GM19099 (cell line): ENCODE results near the gene UBE2E2.

Experiments used
- POLR2A ChIP-seq: IDR thresholded peaks from 3 replicates; pipeline ENCODE4 v1.6.1; 2011; ENCODE audit warnings: low read depth; ENCODE audit not compliant: insufficient read length; ENCODE audit errors: extremely low read depth

Gene UBE2E2

GRCh38 chr3:23209747-23210487 is 6.8 kb downstream of the UBE2E2 start:
- TF ChIP-seq POLR2A, result no peak

- TF ChIP-seq POLR2A, result no peak
Observed at GRCh38 chr3:23213813-23214212, 10.7 kb downstream of the UBE2E2 start.

GRCh38 chr3:23217872-23218554 is 14.9 kb downstream of the UBE2E2 start:
- no peak for TF ChIP-seq POLR2A

DNA sequence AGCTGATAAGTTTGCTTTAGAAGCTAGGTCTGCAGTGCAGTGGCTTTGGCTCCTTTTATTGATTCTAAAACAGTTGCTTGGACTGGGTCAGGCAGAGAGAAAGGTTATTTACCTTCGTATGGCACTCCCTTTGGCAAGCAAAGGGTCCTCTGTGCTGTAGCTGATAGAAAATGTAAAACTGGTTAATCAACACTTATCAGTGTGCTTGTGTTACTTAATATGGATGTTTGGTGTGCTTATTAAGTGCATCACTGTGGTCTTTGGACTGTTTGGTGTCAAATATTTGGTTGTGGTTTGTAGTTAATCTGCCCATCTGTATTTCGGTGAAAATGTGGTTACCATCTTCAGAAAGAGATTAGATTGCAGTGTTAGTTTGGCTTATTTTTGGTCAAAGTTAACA is 16.0 kb downstream of the UBE2E2 start:
- no peak for TF ChIP-seq POLR2A

- TF ChIP-seq POLR2A, result no peak
Observed at GRCh38 chr3:23219552-23219951, 16.4 kb downstream of the UBE2E2 start.

DNA sequence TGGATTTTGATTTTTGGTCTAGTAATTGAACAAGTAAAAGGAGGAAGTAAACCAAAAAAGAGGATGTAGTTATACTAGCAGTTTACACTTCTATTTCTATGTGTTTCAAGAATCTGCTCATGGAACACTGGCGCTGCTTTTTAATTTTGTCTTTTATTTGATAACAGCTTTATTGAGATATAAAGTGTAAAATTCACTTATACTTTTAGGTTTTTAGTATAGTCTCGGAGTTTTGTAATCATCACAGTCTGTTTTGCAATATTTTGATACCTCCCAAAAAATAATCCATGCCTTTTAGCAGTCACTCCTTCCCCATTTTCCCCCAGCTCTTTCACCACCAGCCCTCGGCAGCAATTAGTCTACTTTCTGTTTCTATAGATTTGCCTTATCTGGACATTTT is 18.0 kb downstream of the UBE2E2 start:
- no peak for TF ChIP-seq POLR2A

DNA sequence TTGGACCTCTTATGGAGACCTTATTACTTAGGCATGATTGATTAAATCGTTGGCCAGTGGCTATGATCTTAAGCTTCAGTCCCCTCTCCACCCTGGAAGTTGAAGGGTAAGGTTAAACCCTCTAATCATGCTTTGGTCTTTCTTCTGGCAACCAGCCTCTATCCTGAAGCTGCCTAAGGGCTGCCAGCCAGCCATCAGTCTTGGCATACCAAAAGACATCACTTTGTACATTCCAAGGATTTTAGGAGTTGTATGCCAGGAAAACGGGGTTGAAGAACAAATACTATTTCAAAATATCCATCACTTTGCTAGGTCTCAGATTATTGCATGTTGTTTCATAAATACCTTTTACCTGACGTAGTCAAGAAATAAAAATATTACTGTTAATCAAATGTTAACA is 28.9 kb downstream of the UBE2E2 start:
- TF ChIP-seq POLR2A, result no peak

DNA sequence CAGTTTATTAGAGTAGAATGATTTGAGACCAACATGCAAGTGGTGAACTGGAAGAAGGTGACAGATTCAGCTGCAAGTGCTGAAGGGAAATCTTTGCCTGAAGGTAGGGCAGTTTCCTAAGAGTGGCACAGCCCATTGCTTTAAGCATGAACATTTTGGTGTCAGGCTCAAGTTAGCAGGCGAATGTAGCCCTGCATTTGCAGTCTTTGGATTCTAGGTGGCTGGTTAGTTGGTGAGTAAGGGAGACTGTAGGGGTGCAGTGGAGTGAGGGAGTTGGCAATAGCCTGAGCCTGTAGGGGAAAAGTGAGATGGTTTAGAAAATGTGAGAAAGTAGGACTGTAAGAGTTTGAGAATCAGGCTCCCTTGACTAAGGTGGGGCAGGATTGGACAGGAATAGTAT is 29.7 kb downstream of the UBE2E2 start:
- TF ChIP-seq POLR2A, result no peak

GRCh38 chr3:23235264-23235663 is 32.1 kb downstream of the UBE2E2 start:
- TF ChIP-seq POLR2A, result no peak

GRCh38 chr3:23236890-23237289 is 33.8 kb downstream of the UBE2E2 start:
- TF ChIP-seq POLR2A, result no peak

- TF ChIP-seq POLR2A, result no peak
Observed at GRCh38 chr3:23238156-23238555, 35.0 kb downstream of the UBE2E2 start.

DNA sequence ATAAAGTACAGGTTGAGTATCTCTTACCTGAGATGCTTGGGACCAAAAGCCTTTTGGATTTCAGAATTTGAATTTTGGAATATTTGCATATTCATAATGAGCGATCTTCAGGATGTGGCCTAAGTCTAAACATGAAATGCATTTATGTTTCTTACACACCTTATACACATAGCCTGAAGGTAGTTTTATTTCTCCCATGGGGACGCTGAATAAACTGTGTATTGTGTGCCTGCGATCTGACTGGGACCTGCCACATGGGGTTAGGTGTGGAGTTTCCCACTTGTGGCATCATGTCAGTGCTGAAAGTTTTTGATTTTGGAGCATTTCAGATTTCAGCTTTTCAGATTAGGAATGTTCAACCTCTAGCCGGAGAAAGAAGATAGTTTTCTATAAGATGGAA is 35.5 kb downstream of the UBE2E2 start:
- TF ChIP-seq POLR2A, result no peak

- no peak for TF ChIP-seq POLR2A
Observed at GRCh38 chr3:23239211-23240068, 36.3 kb downstream of the UBE2E2 start.

GRCh38 chr3:23240171-23240785 is 37.2 kb downstream of the UBE2E2 start:
- TF ChIP-seq POLR2A, result no peak

DNA sequence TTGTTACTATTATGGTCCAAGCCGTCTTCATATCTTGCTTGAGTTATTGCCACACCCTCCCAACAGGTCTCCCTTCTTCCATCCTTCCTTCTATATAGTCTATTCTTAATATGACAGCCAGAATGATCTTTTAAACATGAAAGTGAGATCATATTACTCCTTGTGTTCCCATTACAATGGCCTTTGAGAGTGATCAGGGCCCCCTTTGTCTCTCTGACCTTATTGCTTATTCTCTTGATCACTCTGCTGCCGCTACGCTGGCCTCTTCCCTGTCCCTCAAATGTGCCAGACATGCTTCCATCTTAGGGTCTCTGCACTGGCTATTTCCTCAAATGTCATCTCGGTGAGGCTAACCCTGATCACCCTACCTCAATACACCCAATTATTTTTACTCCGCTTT is 38.1 kb downstream of the UBE2E2 start:
- no peak for TF ChIP-seq POLR2A
